Endothelial cell (in vitro differentiated cells): ENCODE results near the gene TSPAN14. TPM values are rescaled to one million over a fixed set of nuclear protein-coding genes. Genes with fewer than 3 reads are reported as not detected.
"Not testable (repeated sequence)": the region's sequence is repeated elsewhere in the genome, so short reads cannot be mapped to it uniquely, and the experiment has no call there.

Experiments used
- DNase-seq: peaks from one replicate; pipeline ENCODE4 v3.0.0; 2021; ENCODE audit warnings: low spot score
- H3K27ac Mint-ChIP-seq: one replicate; pipeline ENCODE4 v1.8.0; 2021; ENCODE audit warnings: mixed read lengths, inconsistent platforms; ENCODE audit not compliant: unreplicated experiment
- H3K27me3 Mint-ChIP-seq: one replicate; pipeline ENCODE4 v1.8.0; 2021; ENCODE audit warnings: mild to moderate bottlenecking, moderate library complexity, mixed read lengths, inconsistent platforms; ENCODE audit not compliant: unreplicated experiment
- H3K36me3 Mint-ChIP-seq: one replicate; pipeline ENCODE4 v1.8.0; 2021; ENCODE audit warnings: mild to moderate bottlenecking, low read depth, mixed read lengths, inconsistent platforms; ENCODE audit not compliant: unreplicated experiment
- H3K4me1 Mint-ChIP-seq: one replicate; pipeline ENCODE4 v1.8.0; 2021; ENCODE audit warnings: mild to moderate bottlenecking, mixed read lengths, inconsistent platforms; ENCODE audit not compliant: unreplicated experiment
- H3K4me3 Mint-ChIP-seq: one replicate; pipeline ENCODE4 v1.8.0; 2021; ENCODE audit warnings: mild to moderate bottlenecking, mixed read lengths, inconsistent platforms; ENCODE audit not compliant: unreplicated experiment
- H3K9me3 Mint-ChIP-seq: one replicate; pipeline ENCODE4 v1.8.0; 2021; ENCODE audit warnings: mixed read lengths, inconsistent platforms; ENCODE audit not compliant: unreplicated experiment
- CTCF ChIP-seq: fragments of 200-600 bp; sonication (generic); IDR thresholded peaks from one replicate; pipeline ENCODE4 v1.5.0; 2021; ENCODE audit warnings: antibody characterized with exemption; ENCODE audit not compliant: unreplicated experiment
- total RNA-seq: library from RNA; stranded (reverse); fragmentation: NEBNext Ultra II Directional; extraction: Animal tissue kit (Norgen Biotek cat#: 25700); gene quantifications from one replicate; pipeline ENCODE4 v1.2.1, GENCODE V29; 2021; ENCODE audit not compliant: unreplicated experiment

Gene TSPAN14
- total RNA-seq, 1 donor from 2014 or later = 147 TPM

GRCh38 chr10:80477813-80478212 lies 23.7 kb downstream of the TSPAN14 start:
- peaks cover 3% of the 10 kb centered on the region for H3K9me3 Mint-ChIP-seq
- H3K27me3 Mint-ChIP-seq = peaks cover 2% of the 10 kb centered on the region
- peaks cover 20% of the 10 kb centered on the region for H3K4me1 Mint-ChIP-seq
- no peak overlapping the region for H3K27ac Mint-ChIP-seq
- H3K4me3 Mint-ChIP-seq = peak overlapping the region; percentile 21
- peaks cover 30% of the 10 kb centered on the region for H3K36me3 Mint-ChIP-seq
- no peak for TF ChIP-seq CTCF
- no peak for DNase-seq

DNA sequence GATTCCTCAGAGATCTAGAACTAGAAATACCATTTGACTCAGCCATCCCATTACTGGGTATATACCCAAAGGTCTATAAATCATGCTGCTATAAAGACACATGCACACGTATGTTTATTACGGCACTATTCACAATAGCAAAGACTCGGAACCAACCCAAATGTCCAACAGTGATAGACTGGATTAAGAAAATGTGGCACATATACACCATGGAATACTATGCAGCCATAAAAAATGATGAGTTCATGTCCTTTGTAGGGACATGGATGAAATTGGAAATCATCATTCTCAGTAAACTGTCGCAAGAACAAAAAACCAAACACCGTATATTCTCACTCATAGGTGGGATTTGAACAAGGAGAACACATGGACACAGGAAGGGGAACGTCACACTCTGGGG lies 26.3 kb downstream of the TSPAN14 start:
- not testable (repeated sequence) for H3K27ac Mint-ChIP-seq, H3K27me3 Mint-ChIP-seq, H3K4me3 Mint-ChIP-seq, H3K9me3 Mint-ChIP-seq, DNase-seq
- Mint-ChIP-seq H3K4me1 (peaks cover 21% of the 10 kb centered on the region), H3K36me3 (peaks cover 22% of the 10 kb centered on the region)

DNA sequence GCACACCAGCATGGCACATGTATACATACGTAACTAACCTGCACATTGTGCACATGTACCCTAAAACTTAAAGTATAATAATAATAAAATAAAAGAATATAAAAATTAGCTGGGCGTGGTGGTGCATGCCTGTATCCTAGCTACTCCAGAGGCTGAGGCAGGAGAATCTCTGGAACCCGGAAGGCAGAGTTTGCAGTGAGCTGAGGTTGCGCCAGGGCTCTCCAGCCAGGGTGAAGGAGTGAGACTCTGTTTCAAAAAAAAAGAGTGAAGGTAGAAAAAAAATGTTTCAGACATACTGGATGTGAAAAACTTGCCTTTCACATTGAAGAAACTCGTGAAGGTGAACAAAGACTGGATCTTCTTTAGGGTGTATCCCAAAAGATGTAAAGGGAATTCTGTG lies 26.7 kb downstream of the TSPAN14 start:
- Mint-ChIP-seq H3K4me3 (no peak overlapping the region), H3K27ac (no peak overlapping the region), H3K27me3 (peaks cover 4% of the 10 kb centered on the region), H3K36me3 (peaks cover 22% of the 10 kb centered on the region), H3K4me1 (peaks cover 26% of the 10 kb centered on the region), H3K9me3 (peaks cover 3% of the 10 kb centered on the region)
- TF ChIP-seq CTCF = no peak
- no peak for DNase-seq

- Mint-ChIP-seq H3K4me1 (peaks cover 40% of the 10 kb centered on the region), H3K27me3 (peaks cover 9% of the 10 kb centered on the region), H3K9me3 (no peaks in the 10 kb centered on the region), H3K4me3 (no peak overlapping the region), H3K36me3 (peaks cover 12% of the 10 kb centered on the region), H3K27ac (no peak overlapping the region)
- no peak for TF ChIP-seq CTCF
- no peak for DNase-seq
Observed at GRCh38 chr10:80484243-80484642, 30.1 kb downstream of the TSPAN14 start.

DNA sequence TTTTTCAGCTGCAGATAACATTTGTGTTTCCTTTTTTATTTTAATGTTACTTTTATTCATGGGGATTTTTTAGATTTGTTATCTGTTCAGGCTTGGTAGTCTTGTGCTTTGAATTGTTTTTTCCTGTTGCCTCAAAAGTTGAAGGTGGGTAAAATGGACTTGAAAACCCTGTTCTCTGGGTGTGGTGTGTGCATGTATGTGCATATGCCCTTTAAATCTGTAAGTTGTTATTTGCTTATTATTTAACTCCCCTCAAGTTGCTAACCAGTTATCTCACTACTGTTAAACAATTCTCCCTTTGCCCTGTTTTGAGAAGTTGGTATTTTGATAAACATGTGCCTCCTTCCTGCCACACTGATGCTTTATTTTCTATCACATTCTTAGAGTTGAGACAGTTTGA lies 30.6 kb downstream of the TSPAN14 start:
- no peak for DNase-seq
- Mint-ChIP-seq H3K4me3 (no peak overlapping the region), H3K27ac (no peak overlapping the region), H3K36me3 (peaks cover 16% of the 10 kb centered on the region), H3K27me3 (peaks cover 13% of the 10 kb centered on the region), H3K4me1 (peaks cover 41% of the 10 kb centered on the region), H3K9me3 (no peaks in the 10 kb centered on the region)
- TF ChIP-seq CTCF = no peak
